IPS-18c (cell line): ENCODE data around the gene CEACAM21.
"Not testable (repeated sequence)": the region's sequence is repeated elsewhere in the genome, so short reads cannot be mapped to it uniquely, and the experiment has no call there.

Source experiments
- H3K4me3 ChIP-seq: 2 replicates; pipeline ENCODE4 v1.7.0; 2013; ENCODE audit warnings: low read depth, mild to moderate bottlenecking, low read length, moderate library complexity; ENCODE audit not compliant: insufficient read depth
- H3K9me3 ChIP-seq: one replicate; pipeline ENCODE4 v1.6.1; 2013; ENCODE audit warnings: mild to moderate bottlenecking, low read length, moderate library complexity; ENCODE audit not compliant: control insufficient read depth, insufficient read depth

Gene CEACAM21

GRCh38 chr19:41570639-41571112 lies 5.3 kb upstream of the CEACAM21 start:
- Histone ChIP-seq H3K4me3 (no peak overlapping the region; the same call in 1 of the 2 replicates), H3K9me3 (peaks cover 1% of the 10 kb centered on the region)

DNA sequence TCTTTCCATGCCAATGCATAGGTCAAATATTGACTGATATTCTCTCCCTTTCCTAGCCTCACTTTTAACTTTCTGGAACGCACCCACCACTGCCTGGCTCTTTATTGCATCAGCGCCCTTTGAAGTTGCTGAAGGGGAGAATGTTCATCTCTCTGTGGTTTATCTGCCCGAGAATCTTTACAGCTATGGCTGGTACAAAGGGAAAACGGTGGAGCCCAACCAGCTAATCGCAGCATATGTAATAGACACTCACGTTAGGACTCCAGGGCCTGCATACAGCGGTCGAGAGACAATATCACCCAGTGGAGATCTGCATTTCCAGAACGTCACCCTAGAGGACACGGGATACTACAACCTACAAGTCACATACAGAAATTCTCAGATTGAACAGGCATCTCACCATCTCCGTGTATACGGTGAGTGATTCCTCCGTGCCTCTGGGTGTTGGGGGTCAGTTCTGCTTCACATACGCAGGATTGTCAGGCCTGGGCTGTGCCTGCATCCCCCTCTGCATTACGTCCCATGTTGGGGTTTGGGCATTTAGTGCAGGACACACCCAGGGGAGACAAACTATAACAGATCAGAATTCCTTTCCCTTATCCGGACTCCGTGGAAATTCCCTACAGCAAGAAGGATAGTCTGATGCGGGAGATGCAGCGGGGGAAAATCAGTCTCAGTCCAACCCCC lies 1.3 kb downstream of the CEACAM21 start:
- Histone ChIP-seq H3K4me3 (no peak overlapping the region), H3K9me3 (peaks cover 4% of the 10 kb centered on the region)

GRCh38 chr19:41577833-41578232 lies 1.9 kb downstream of the CEACAM21 start:
- H3K4me3 ChIP-seq, result no peak overlapping the region
- H3K9me3 ChIP-seq, result peaks cover 4% of the 10 kb centered on the region

- H3K9me3 ChIP-seq, result peaks cover 4% of the 10 kb centered on the region
- H3K4me3 ChIP-seq, result no peak overlapping the region
These were observed 2.9 kb downstream of the CEACAM21 start for GRCh38 chr19:41578886-41579285.

- not testable (repeated sequence) for H3K4me3 ChIP-seq, H3K9me3 ChIP-seq
These were observed 5.1 kb downstream of the CEACAM21 start for GRCh38 chr19:41581068-41581467.

- H3K4me3 ChIP-seq, H3K9me3 ChIP-seq: not testable (repeated sequence)
These were observed 6.7 kb downstream of the CEACAM21 start for GRCh38 chr19:41582577-41583182.

DNA sequence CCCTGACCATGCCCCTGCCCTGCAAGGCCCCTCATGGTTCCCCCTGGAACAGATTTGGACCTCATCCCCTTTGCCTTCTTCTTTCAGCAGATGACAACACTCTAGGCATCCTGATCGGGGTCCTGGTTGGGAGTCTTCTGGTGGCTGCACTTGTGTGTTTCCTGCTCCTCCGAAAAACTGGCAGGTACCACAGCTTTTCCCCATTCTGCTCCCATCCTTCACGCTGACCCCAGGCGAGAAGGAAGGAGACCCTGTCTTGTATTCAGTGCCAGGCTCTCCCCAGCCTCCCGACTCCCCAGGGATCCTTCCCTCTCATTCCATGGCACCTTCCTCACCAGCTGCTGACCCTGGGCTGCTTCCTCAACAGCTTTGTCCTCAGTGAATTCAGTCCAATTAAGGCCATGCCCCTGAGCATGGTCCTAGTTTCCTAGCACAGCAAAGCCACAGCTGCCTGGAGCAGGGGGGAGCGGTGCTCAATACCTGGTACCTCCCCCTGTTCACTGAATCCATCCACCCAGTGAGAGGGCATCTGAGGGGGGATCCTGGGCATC lies 8.4 kb downstream of the CEACAM21 start:
- Histone ChIP-seq H3K9me3 (peaks cover 2% of the 10 kb centered on the region), H3K4me3 (no peak overlapping the region)

DNA sequence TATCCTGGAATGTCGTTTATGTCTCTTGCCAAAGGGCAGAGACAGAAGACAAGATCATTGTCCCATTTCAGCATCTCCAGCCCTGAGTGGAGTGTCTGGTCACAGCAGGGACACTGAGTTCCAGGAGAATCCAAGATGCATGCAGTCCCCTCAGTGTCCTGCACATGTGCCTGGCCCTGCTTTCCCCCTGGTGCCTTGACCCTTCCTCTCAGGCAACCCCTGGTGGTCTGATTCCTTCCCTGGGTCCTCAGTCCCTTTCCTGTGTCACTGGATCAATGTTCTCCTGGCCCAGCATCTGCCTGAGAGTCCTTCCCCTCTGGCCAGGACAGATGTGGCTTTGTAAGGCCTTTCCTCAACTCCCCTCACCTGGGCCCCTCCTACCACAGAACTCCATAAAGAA lies 9.0 kb downstream of the CEACAM21 start:
- Histone ChIP-seq H3K4me3 (no peak overlapping the region), H3K9me3 (peaks cover 2% of the 10 kb centered on the region)

DNA sequence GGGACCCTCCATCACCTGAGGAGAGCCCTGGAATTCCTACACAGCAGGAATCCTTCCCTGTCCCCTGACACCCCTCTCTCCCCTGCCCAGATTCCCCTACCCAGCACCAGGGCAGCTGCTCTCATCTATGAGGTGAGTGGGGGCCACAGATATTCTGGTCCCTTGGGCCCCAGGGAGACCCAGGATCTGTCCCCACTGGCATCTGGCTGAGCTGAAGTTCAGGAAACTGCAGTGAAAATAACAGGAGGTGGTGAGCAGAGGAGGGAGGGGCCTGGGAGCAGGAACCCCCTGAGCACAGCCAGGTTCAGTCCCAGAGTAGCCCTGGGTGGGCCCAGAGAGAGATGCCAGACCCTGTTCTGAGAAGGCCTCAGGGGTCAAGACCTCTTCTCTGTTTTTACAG lies 10.1 kb downstream of the CEACAM21 start:
- H3K9me3 ChIP-seq, result peaks cover 2% of the 10 kb centered on the region
- no peak overlapping the region for H3K4me3 ChIP-seq

GRCh38 chr19:41587101-41587837 lies 11.3 kb downstream of the CEACAM21 start:
- H3K9me3 ChIP-seq, result no peaks in the 10 kb centered on the region
- no peak overlapping the region for H3K4me3 ChIP-seq

DNA sequence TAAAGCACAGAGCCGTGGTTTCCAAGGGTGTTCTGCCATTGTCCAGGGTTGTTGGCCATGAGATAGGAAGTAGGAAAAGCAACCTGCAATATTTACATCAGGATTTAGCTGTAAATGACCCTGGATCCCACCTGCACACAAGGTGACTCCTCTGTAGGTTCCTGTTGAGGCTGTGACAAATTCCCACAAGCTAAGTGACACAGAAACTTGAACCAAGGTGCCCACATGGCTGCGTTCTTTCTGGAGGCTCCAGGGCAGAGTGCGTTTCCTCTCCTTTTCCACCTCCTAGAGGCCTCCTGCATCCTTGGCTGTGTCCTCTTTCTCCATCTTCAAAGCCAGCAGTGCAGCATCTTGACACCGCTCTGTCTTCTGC lies 11.9 kb downstream of the CEACAM21 start:
- H3K4me3 ChIP-seq, result no peak overlapping the region
- no peaks in the 10 kb centered on the region for H3K9me3 ChIP-seq

DNA sequence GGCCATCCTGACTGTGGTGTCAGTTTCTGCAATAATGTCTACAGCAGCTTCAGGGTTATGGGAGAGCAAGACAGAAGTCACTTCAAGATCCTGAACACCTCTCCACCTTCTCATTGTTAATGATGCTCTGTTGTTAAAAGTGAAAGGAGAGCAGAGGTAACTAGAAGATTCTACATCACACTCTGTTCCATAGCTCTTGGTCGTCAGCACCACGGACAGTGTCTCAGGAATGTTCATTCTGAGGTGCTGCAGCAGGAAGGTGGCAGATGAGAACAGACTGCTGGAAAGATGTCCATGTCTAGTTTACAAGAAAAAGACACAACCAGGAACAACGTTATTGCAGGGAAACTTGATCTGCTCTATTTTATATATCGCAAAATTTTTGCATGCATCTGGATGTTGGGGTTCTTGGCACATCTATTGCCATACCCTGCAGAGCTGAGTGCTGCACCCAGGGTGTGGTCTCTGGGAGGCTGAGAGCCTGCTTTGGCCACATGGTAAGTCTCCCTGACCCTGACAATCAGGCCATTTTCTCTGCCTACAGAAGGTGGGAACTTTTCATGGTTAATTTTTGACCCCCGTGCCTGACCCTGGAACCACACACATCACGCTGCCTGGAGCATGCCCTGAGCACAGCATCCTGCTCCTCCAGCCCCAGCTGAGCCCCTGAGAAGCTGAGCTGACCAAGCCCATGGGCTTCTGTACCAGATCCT lies 12.7 kb downstream of the CEACAM21 start:
- Histone ChIP-seq H3K4me3 (no peak overlapping the region), H3K9me3 (no peaks in the 10 kb centered on the region)

- Histone ChIP-seq H3K4me3 (no peak overlapping the region), H3K9me3 (no peaks in the 10 kb centered on the region)
These were observed 13.4 kb downstream of the CEACAM21 start for GRCh38 chr19:41589371-41589770.

DNA sequence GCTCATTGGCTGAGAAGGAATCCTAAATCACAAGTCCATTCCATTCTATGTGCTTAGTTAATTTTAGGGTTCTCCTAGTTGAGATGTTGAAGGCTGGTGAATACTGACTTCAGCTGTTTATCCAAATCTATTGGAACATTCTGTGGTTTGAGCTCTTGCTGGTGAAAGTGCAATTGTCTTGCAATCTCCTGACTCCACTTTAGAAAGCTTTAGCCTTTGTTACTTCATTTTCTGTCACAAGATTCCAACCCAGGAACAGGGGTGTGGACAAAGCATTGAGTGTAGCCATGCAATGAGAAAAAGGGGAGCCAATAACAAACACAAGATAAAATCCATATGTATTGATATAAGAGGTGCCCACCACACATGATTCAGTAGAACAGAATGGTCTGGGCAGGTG lies 15.0 kb downstream of the CEACAM21 start:
- Histone ChIP-seq H3K9me3 (no peaks in the 10 kb centered on the region), H3K4me3 (no peak overlapping the region)

DNA sequence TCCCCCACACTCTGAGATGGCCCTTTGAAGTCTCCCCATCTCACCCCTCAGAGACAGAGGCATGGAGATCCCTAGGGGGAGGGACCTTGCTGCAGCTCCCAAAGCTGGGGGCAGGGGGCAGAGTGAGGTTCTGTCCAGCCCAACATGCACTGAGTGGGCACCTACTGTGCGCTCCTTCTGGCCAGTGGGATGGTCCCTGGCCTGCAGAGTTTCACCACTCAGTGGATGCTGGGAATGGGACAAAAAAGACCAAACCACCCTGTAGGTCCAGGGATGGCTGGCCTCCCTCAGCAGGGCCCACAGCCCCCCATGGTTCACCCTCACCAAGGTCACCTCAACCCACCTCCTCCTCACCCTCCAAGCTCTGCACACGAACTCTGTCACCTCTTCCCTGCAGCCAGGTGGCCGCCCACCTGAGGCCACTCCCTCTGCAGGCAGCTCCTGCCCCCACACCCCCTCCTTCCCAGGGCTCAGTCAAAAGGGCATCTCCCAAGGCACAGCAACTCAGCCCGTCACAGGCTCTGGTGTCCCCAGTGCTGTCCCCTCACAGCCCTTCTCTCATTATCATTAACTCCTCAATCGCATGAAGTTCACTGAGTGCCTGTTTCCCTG lies 16.1 kb downstream of the CEACAM21 start:
- H3K9me3 ChIP-seq, result no peaks in the 10 kb centered on the region
- H3K4me3 ChIP-seq, result no peak overlapping the region

DNA sequence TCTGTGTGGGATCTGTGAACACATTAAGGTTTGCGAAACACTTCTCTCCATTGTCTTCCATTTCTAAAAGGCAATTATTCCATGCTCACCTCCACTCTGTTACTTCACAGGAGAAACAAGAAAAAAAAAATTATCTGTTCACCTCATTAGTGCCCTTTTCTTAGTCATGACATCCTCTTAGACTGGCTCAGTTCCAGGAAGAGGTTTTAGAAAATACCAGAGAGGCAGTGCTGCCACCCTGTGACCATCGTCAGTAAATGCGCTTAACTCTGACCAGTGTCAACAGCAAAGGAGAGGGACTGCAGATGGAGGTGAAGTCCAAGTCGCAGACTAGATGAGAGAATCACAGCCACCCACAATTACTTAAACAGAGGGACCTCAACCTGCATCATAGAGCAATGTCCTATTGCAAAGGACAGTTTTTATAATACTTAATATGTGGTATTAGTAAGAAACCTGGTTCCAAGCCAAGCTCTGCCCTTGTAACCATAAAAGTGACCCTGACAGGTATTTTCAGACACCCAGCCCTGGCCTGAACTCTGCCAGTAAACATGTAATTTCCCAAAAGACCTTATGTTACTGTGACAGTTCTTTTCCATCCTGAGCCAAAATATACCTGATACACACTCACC lies 19.4 kb downstream of the CEACAM21 start:
- no peaks in the 10 kb centered on the region for H3K9me3 ChIP-seq

GRCh38 chr19:41595890-41596280 lies 19.9 kb downstream of the CEACAM21 start:
- H3K4me3 ChIP-seq, result no peak overlapping the region
- no peaks in the 10 kb centered on the region for H3K9me3 ChIP-seq

More for the DNA sequence above, 19.4 kb downstream of the CEACAM21 start:
- no peak overlapping the region for H3K4me3 ChIP-seq
